Panc1 (cell line): ENCODE results near the gene GBE1. TPM values are rescaled to one million over a fixed set of nuclear protein-coding genes. Genes with fewer than 3 reads are reported as not detected.

Experiments used
- ATAC-seq: fragments of 200-7000 bp; cut with Tn5 transposase; 2 replicates; pipeline ENCODE4 v1.9.1; 2020; ENCODE audit warnings: mild to moderate bottlenecking, moderate library complexity
- BruUV-seq: library from RNA; stranded (reverse); fragments of 400-500 nt; replicated peaks from 2 replicates; lab custom pipeline; 2021; lab: Mats Ljungman, UMichigan
- CTCF ChIA-PET: fragments of 300-600 bp; sonication (Branson Sonifier 250); formaldehyde crosslinking; loops from one replicate; lab custom pipeline; 2022; ENCODE audit warnings: antibody characterized with exemption; lab: Charles Lee
- POLR2A ChIA-PET: fragments of 300-600 bp; sonication (Branson Sonifier 250); formaldehyde crosslinking; loops from one replicate; lab custom pipeline; 2022; ENCODE audit warnings: antibody characterized with exemption; lab: Charles Lee
- DNase-seq: peaks from one replicate; pipeline ENCODE4 v3.0.0-alpha.2; 2010; ENCODE audit warnings: low read depth, low spot score
- H3K27ac ChIP-seq: 2 replicates; pipeline ENCODE4 v1.5.1; 2011; ENCODE audit warnings: mild to moderate bottlenecking, low read length, inconsistent platforms
- H3K27me3 ChIP-seq: fragments of 200-500 bp; sonication (Bioruptor generic); 2 replicates; pipeline ENCODE4 v1.6.0; 2014; ENCODE audit warnings: low read length, inconsistent platforms; ENCODE audit not compliant: control insufficient read depth, insufficient read depth
- H3K36me3 ChIP-seq: fragments of 200-500 bp; sonication (Bioruptor generic); 2 replicates; pipeline ENCODE4 v1.5.1; 2014; ENCODE audit warnings: inconsistent platforms, mild to moderate bottlenecking, low read length, moderate library complexity; ENCODE audit not compliant: control insufficient read depth, insufficient read depth
- H3K4me1 ChIP-seq: 2 replicates; pipeline ENCODE4 v1.5.1; 2011; ENCODE audit warnings: inconsistent platforms, mild to moderate bottlenecking, low read length, moderate library complexity; ENCODE audit not compliant: control insufficient read depth, insufficient read depth
- H3K4me3 ChIP-seq, 2 experiments: 2 replicates each; pipeline ENCODE4 v1.5.1; 2011 to 2012; ENCODE audit warnings: low read depth in 2 of 2, low read length in 2 of 2, mild to moderate bottlenecking in 2 of 2, inconsistent platforms in 1 of 2, moderate library complexity in 1 of 2
- H3K9me3 ChIP-seq: fragments of 200-500 bp; sonication (Bioruptor generic); 2 replicates; pipeline ENCODE4 v1.5.1; 2014; ENCODE audit warnings: low read depth, mild to moderate bottlenecking, inconsistent platforms, low read length, moderate library complexity; ENCODE audit not compliant: control insufficient read depth, insufficient read depth
- POLR2AphosphoS5 ChIP-seq: IDR thresholded peaks from 2 replicates; pipeline ENCODE4 v1.6.1; 2012; ENCODE audit warnings: mild to moderate bottlenecking, low read depth, low read length, moderate library complexity
- SIN3A ChIP-seq: IDR thresholded peaks from 2 replicates; pipeline ENCODE4 v1.6.1; 2012; ENCODE audit warnings: low read depth, mild to moderate bottlenecking, low read length, moderate library complexity, borderline replicate concordance; ENCODE audit not compliant: insufficient read depth
- TCF7L2 ChIP-seq: IDR thresholded peaks from 2 replicates; pipeline ENCODE4 v1.6.1; 2011; ENCODE audit warnings: mild to moderate bottlenecking, low read depth, low read length, inconsistent platforms
- in situ Hi-C: cut with HindIII; loops from 2 replicates; pipeline ENCODE4 v1.10.0; 2016; ENCODE audit warnings: low sequenced_read_pairs, low pct_unique_long_range_greater_than_20kb
- intact Hi-C: fragments of 100-400 bp; cut with micrococcal nuclease; formaldehyde crosslinking; loops from one replicate; pipeline ENCODE4 v1.10.0; 2022; ENCODE audit not compliant: unreplicated experiment
- total RNA-seq: library from RNA; stranded (reverse); gene quantifications from one replicate; pipeline ENCODE4 v1.2.1, GENCODE V29; 2021; ENCODE audit not compliant: unreplicated experiment
- TF ChIP-seq, protein P1 (sequence below), 2 experiments: IDR thresholded peaks; 2 replicates each; pipeline ENCODE4 v1.6.1; 2011 to 2012; ENCODE audit warnings: low read depth in 2 of 2, control low read depth in 1 of 2, low read length in 1 of 2, mild to moderate bottlenecking in 1 of 2, moderate library complexity in 1 of 2; ENCODE audit not compliant: insufficient read depth in 1 of 2
- TF ChIP-seq, protein P2 (sequence below): fragments of 450-650 bp; IDR thresholded peaks from 2 replicates; pipeline ENCODE4 v1.5.1; 2017; ENCODE audit warnings: mild to moderate bottlenecking

The GBE1 gene
- total RNA-seq, 1 experiment from 2014 or later, result 30.4 TPM

DNA sequence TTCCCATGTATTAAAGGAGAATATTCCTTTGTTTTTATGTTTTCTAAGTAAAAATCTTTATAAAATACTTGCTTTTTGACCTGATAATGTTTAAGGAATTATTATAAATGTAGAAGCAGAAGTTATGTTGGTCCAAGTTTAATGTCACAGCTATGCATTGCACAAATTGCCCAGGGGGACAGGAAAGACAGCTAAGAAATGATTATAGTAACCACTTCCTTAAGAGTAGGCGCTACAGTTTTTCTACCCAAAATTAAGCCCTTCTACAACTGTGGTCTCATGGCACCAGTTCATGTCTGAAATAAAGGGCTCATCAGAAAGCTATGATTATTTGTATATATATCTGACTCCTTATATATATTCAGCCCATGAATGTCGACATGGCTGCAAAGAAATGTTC, 176.4 kb downstream of the GBE1 start:
- no peaks in the 10 kb centered on the region for H3K36me3 ChIP-seq
- ChIA-PET POLR2A (no interaction called here), CTCF (no interaction called here)
- H3K4me1 ChIP-seq, result no peaks in the 10 kb centered on the region
- intact Hi-C loops (no loop called here), in situ Hi-C loops (no loop called here)
- no peaks in the 10 kb centered on the region for H3K27me3 ChIP-seq
- BruUV-seq, result no TSS peak
- H3K9me3 ChIP-seq, result no peaks in the 10 kb centered on the region
- ATAC-seq (no peak), DNase-seq (no peak)
- H3K27ac ChIP-seq, result no peak overlapping the region
- TF ChIP-seq, protein P1, sequence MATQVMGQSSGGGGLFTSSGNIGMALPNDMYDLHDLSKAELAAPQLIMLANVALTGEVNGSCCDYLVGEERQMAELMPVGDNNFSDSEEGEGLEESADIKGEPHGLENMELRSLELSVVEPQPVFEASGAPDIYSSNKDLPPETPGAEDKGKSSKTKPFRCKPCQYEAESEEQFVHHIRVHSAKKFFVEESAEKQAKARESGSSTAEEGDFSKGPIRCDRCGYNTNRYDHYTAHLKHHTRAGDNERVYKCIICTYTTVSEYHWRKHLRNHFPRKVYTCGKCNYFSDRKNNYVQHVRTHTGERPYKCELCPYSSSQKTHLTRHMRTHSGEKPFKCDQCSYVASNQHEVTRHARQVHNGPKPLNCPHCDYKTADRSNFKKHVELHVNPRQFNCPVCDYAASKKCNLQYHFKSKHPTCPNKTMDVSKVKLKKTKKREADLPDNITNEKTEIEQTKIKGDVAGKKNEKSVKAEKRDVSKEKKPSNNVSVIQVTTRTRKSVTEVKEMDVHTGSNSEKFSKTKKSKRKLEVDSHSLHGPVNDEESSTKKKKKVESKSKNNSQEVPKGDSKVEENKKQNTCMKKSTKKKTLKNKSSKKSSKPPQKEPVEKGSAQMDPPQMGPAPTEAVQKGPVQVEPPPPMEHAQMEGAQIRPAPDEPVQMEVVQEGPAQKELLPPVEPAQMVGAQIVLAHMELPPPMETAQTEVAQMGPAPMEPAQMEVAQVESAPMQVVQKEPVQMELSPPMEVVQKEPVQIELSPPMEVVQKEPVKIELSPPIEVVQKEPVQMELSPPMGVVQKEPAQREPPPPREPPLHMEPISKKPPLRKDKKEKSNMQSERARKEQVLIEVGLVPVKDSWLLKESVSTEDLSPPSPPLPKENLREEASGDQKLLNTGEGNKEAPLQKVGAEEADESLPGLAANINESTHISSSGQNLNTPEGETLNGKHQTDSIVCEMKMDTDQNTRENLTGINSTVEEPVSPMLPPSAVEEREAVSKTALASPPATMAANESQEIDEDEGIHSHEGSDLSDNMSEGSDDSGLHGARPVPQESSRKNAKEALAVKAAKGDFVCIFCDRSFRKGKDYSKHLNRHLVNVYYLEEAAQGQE (IDR thresholded peaks at IDR 0.05; ENCODE audit: insufficient read depth in 1 of 2, low read depth in 2 of 2, low read length in 1 of 2), result no peak
- TF ChIP-seq POLR2AphosphoS5, result no peak
- TF ChIP-seq TCF7L2, result no peak
- no peak for TF ChIP-seq SIN3A
- TF ChIP-seq, protein P2, sequence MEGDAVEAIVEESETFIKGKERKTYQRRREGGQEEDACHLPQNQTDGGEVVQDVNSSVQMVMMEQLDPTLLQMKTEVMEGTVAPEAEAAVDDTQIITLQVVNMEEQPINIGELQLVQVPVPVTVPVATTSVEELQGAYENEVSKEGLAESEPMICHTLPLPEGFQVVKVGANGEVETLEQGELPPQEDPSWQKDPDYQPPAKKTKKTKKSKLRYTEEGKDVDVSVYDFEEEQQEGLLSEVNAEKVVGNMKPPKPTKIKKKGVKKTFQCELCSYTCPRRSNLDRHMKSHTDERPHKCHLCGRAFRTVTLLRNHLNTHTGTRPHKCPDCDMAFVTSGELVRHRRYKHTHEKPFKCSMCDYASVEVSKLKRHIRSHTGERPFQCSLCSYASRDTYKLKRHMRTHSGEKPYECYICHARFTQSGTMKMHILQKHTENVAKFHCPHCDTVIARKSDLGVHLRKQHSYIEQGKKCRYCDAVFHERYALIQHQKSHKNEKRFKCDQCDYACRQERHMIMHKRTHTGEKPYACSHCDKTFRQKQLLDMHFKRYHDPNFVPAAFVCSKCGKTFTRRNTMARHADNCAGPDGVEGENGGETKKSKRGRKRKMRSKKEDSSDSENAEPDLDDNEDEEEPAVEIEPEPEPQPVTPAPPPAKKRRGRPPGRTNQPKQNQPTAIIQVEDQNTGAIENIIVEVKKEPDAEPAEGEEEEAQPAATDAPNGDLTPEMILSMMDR, result no peak
- H3K4me3 ChIP-seq, result no peak overlapping the region

DNA sequence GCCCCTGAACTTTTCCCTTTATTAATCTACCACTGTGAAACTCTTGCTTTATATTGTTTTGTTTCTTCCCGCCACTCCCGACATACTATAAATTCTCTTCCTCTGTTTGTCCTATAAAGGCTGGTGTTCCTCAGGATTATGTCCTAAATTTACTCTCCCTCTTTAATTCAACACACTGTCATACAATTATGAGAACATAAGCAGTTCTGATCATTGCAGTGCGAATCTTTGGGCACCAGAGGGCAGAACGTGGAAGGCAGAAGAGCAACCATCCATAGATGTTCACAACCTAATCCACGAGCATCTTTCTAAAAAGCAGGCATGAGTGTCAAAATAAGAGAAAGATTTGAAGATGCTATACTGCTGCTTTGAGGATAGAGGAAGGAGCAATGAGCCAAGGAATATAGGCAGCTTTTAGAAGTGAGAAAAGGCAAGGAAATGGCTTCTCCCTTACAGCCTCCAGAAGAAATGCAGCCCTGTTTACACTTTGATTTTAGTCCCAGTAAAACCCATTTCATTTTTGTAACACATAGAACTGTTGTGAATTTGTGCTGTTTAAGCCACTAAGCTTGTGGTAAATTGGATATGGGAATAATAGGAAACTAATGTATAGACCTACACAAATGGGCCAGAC, 179.4 kb downstream of the GBE1 start:
- no peaks in the 10 kb centered on the region for H3K27me3 ChIP-seq
- H3K27ac ChIP-seq, result no peak overlapping the region
- ChIA-PET POLR2A (no interaction called here), CTCF (no interaction called here)
- H3K4me3 ChIP-seq, result no peak overlapping the region
- no peaks in the 10 kb centered on the region for H3K4me1 ChIP-seq
- no TSS peak for BruUV-seq
- TF ChIP-seq, protein P2, result peak; percentile 75
- no peak for TF ChIP-seq SIN3A
- DNase-seq (peak; percentile 24), ATAC-seq (peak; percentile 58; the same call in 1 of the 2 replicates)
- intact Hi-C loops, result loop anchor here (5.0 kb wide), 1 partner anchor 60 kb away; no protein-coding TSS in a partner anchor
- in situ Hi-C loops, result no loop called here
- H3K9me3 ChIP-seq, result no peaks in the 10 kb centered on the region
- H3K36me3 ChIP-seq, result no peaks in the 10 kb centered on the region
